EL (cell line): ENCODE measurements around the gene BCL2L12.
"Not testable (repeated sequence)": the region's sequence is repeated elsewhere in the genome, so short reads cannot be mapped to it uniquely, and the experiment has no call there.

ENCODE experiments used
- DNase-seq: peaks from one replicate; pipeline ENCODE4 v3.0.0-alpha.2; 2016

Gene BCL2L12

GRCh38 chr19:49713236-49713845 lies 47.6 kb downstream of the BCL2L12 start:
- no peak for DNase-seq

GRCh38 chr19:49716154-49716553 lies 50.4 kb downstream of the BCL2L12 start:
- DNase-seq: peak; percentile 13

DNA sequence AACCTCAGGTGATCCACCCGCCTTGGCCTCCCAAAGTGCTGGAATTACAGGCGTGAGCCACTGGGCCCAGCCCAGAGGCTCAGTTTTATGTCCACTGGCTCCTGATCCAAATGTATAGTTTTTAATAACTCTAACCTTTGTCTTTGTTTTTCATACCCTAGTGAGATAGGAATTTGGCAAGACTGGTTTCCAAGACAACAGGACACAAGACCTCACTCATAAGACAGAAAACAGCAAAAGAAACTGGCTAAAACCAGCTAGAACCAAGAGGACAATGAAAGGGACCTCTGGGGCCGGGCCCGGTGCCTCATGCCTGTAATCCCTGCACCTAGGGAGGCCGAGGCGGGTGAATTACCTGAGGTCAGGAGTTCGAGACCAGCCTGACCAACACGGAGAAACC lies 52.8 kb downstream of the BCL2L12 start:
- no peak for DNase-seq

DNA sequence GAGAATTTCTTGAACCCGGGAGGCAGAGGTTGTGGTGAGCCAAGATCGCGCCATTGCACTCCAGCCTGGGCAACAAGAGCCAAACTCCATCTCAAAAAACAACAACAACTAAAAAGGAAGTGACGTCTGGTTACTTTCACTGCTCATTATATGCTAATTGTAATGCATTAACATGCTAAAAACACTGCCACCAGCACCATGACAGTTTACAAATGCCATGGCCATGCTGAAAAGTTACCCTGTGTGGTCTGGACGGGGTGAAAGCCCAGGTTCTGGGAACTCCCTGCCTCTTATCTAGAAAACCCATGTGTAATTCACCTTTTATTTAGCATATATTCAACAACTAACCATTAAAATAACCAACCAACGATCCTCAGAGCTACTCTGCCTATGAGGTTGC lies 53.3 kb downstream of the BCL2L12 start:
- DNase-seq: no peak

GRCh38 chr19:49719420-49719819 lies 53.7 kb downstream of the BCL2L12 start:
- not testable (repeated sequence) for DNase-seq
